Measurements from ENCODE around the gene ATP11A.

The ATP11A gene

GRCh38 chr13:112725346-112726015 is 35.6 kb downstream of the ATP11A start:
- DNase-seq (ENCODE audit: low read depth) = no peak

GRCh38 chr13:112726016-112726767 is 36.4 kb downstream of the ATP11A start:
- DNase-seq (ENCODE audit: low read depth) = no peak

- no peak for DNase-seq (ENCODE audit: low read depth)
Measured at GRCh38 chr13:112727581-112727980, 37.7 kb downstream of the ATP11A start.

- DNase-seq (ENCODE audit: low read depth) = no peak
Measured at GRCh38 chr13:112728375-112729126, 38.7 kb downstream of the ATP11A start.

- no peak for DNase-seq (ENCODE audit: low read depth)
Measured at GRCh38 chr13:112729408-112729807, 39.6 kb downstream of the ATP11A start.

- DNase-seq (ENCODE audit: low read depth) = no peak
Measured at GRCh38 chr13:112730157-112730671, 40.4 kb downstream of the ATP11A start.

- DNase-seq (ENCODE audit: low read depth) = no peak
Measured at GRCh38 chr13:112731667-112732616, 42.1 kb downstream of the ATP11A start.

GRCh38 chr13:112732679-112733078 is 42.8 kb downstream of the ATP11A start:
- no peak for DNase-seq (ENCODE audit: low read depth)

- DNase-seq (ENCODE audit: low read depth) = no peak
Measured at GRCh38 chr13:112733112-112733511, 43.3 kb downstream of the ATP11A start.

GRCh38 chr13:112733661-112734379 is 44.0 kb downstream of the ATP11A start:
- no peak for DNase-seq (ENCODE audit: low read depth)

- DNase-seq (ENCODE audit: low read depth) = no peak
Measured at GRCh38 chr13:112734696-112735547, 45.1 kb downstream of the ATP11A start.

GRCh38 chr13:112735791-112736190 is 46.0 kb downstream of the ATP11A start:
- DNase-seq (ENCODE audit: low read depth) = no peak

- DNase-seq (ENCODE audit: low read depth) = no peak
Measured at GRCh38 chr13:112737294-112737693, 47.5 kb downstream of the ATP11A start.

- DNase-seq (ENCODE audit: low read depth) = no peak
Measured at GRCh38 chr13:112738606-112739005, 48.8 kb downstream of the ATP11A start.

- no peak for DNase-seq (ENCODE audit: low read depth)
Measured at GRCh38 chr13:112740502-112741131, 50.8 kb downstream of the ATP11A start.

- no peak for DNase-seq (ENCODE audit: low read depth)
Measured at GRCh38 chr13:112741185-112741755, 51.4 kb downstream of the ATP11A start.

- no peak for DNase-seq (ENCODE audit: low read depth)
Measured at GRCh38 chr13:112741835-112742570, 52.2 kb downstream of the ATP11A start.

GRCh38 chr13:112742583-112742982 is 52.7 kb downstream of the ATP11A start:
- DNase-seq (ENCODE audit: low read depth) = no peak

All from stimulated activated CD8-positive, alpha-beta memory T cell treated with anti-CD3 and anti-CD28 coated beads, Interleukin-4, amount 100 ng/mL, for 24 hours (primary cell).